Heart left ventricle (tissue), 16 donors: ENCODE results near the gene CEP83. TPM values are rescaled to one million over a fixed set of nuclear protein-coding genes. Genes with fewer than 3 reads are reported as not detected.

ENCODE experiments used
- ATAC-seq, 4 donors: fragments of 200-7000 bp; cut with Tn5 transposase; one replicate each; pipeline ENCODE4 v1.9.1; 2020 to 2022; ENCODE audit warnings: moderate library complexity in 4 of 4, mild to moderate bottlenecking in 3 of 4, moderate number of reproducible peaks in 1 of 4
- DNase-seq, 5 donors: peaks; one replicate each; pipeline ENCODE4 v3.0.0-alpha.2; 2020
- H3K27ac ChIP-seq, 12 donors: fragments of 200-600 bp; sonication (generic) in 4 of 12; one replicate each; pipeline versions ENCODE4 v1.5.0 to v1.8.0; 2016 to 2022; ENCODE audit warnings: mild to moderate bottlenecking in 2 of 12
- H3K27me3 ChIP-seq, 9 donors: fragments of 200-600 bp; sonication (generic) in 2 of 9; one replicate each; pipeline versions ENCODE4 v1.5.1 to v1.8.0; 2016 to 2022; ENCODE audit warnings: mild to moderate bottlenecking in 3 of 9
- H3K36me3 ChIP-seq, 9 donors: fragments of 200-600 bp; sonication (generic) in 2 of 9; one replicate each; pipeline versions ENCODE4 v1.5.0 to v1.8.0; 2018 to 2022; ENCODE audit warnings: mild to moderate bottlenecking in 2 of 9
- H3K4me1 ChIP-seq, 12 donors: fragments of 200-600 bp; sonication (generic) in 4 of 12; one replicate each; pipeline versions ENCODE4 v1.5.0 to v1.8.0; 2016 to 2022; ENCODE audit warnings: mild to moderate bottlenecking in 3 of 12
- H3K4me3 ChIP-seq, 12 donors: fragments of 200-600 bp; sonication (generic) in 4 of 12; one replicate each; pipeline versions ENCODE4 v1.5.0 to v1.8.0; 2017 to 2022; ENCODE audit warnings: mild to moderate bottlenecking in 9 of 12, moderate library complexity in 4 of 12
- H3K9me3 ChIP-seq, 12 donors: fragments of 200-600 bp; sonication (generic) in 4 of 12; one replicate each; pipeline versions ENCODE4 v1.5.0 to v1.8.0; 2016 to 2022; ENCODE audit warnings: mild to moderate bottlenecking in 1 of 12
- CTCF ChIP-seq, 12 donors: fragments of 200-600 bp; sonication (generic) in 4 of 12; IDR thresholded peaks; one replicate each; pipeline versions ENCODE4 v1.5.0 to v1.8.0; 2018 to 2022; ENCODE audit warnings: antibody characterized with exemption in 12 of 12, mild to moderate bottlenecking in 5 of 12
- POLR2A ChIP-seq, 2 donors: fragments of 450-650 bp; IDR thresholded peaks; one replicate each; pipeline ENCODE4 v1.6.1; 2017; ENCODE audit warnings: antibody characterized with exemption in 2 of 2, mild to moderate bottlenecking in 2 of 2, moderate library complexity in 2 of 2
- WGBS, 4 donors: extraction: QIAGEN DNeasy Blood & Tissue Kit in 2 of 4; methylation state at CpG; one replicate each; pipeline versions ENCODE4 v1.1.5 to v1.1.7; 2013 to 2018; 5-methylcytosine and 5-hydroxymethylcytosine counted together
- intact Hi-C, 10 donors: fragments of 100-400 bp; cut with DNase I; formaldehyde crosslinking; loops; one replicate each; pipeline versions ENCODE4 v1.11.1 to v1.14.2; 2022
- polyA plus RNA-seq, 2 donors: library from polyadenylated mRNA; stranded (reverse); fragments of 200-250 nt; gene quantifications; one replicate each; pipeline ENCODE4 v1.2.3, GENCODE V29; 2013
- total RNA-seq, 9 donors: library from RNA; depleted of rRNA in 2 of 9; stranded (reverse); fragments of >200 nt in 2 of 9; fragmentation: NEBNext Ultra II Directional in 3 of 9; extraction: Animal tissue kit (Norgen Biotek cat#: 25700) in 3 of 9; gene quantifications; one replicate each; pipeline versions ENCODE4 v1.1.0 to v1.2.4, GENCODE V29; 2016 to 2023
- donor health status: ischemic (EF 13 %, LVEDD 7.1; RV severe dilation, severe dysfunction).
- donor health status: healthy with polysubstance abuse.
- donor health status: DM: no; HTN: yes; CAD: no.
- donor health status: DM: no; HTN: no; CAD: no.
- donor health status: ischemic (EF 25% LVEDD 6.9; RV normal size, moderate dysfunction).
- donor health status: ischemic (EF 25% LVEDD 5.7; RV mildly dilated, moderate dysfunction).
- donor health status: healthy.
- donor health status: DM: yes; HTN: yes; CAD: no.
- donor health status: ischemic (EF 35%, LVEDD 5.7; RV mildly dilated, moderate dysfunction).
- donor health status: nonischemic (EF 11% LVEDD 7.7; RV severe dilation, severe dysfunction).
- donor health status: DM: yes; HTN: yes; CAD: no.
- donor health status: PGD.
- donor health status: ischemic (EF 29% LVEDD 5.4; RV normal size, mild dysfunction).
- donor health status: nonischemic (EF 23%, LVEDD 6.1; RV moderate dilation, normal function).

Gene CEP83
- total and polyA plus RNA-seq, 11 donors, result 5.4 to 13.4 (median 9.5) TPM

- H3K9me3 ChIP-seq, result peaks cover 0 to 25% (median 2%) of the 10 kb centered on the region in 12 donors
- peaks cover 0 to 50% (median 19%) of the 10 kb centered on the region in 9 donors for H3K36me3 ChIP-seq
- DNase-seq, result no peak
- no peak overlapping the region for H3K4me3 ChIP-seq
- no peaks in the 10 kb centered on the region for H3K27me3 ChIP-seq
- no peak for ATAC-seq
- 97 to 100% (median 99%) methylated on average over 1 of the region's 1 CpG for WGBS, 4 donors
- intact Hi-C loops, result no loop called here
- TF ChIP-seq POLR2A (IDR thresholded peaks at IDR 0.05) (no peak), CTCF (IDR thresholded peaks at IDR 0.05) (no peak)
- H3K27ac ChIP-seq, result no peak overlapping the region
- no peaks in the 10 kb centered on the region for H3K4me1 ChIP-seq
Measured at GRCh38 chr12:94312378-94312777, 147.3 kb downstream of the CEP83 start.

- no peak for ATAC-seq
- H3K4me1 ChIP-seq, result peaks cover 0 to 11% (median 0%) of the 10 kb centered on the region in 12 donors
- H3K9me3 ChIP-seq, result peaks cover 0 to 3% (median 0%) of the 10 kb centered on the region in 12 donors
- TF ChIP-seq CTCF (IDR thresholded peaks at IDR 0.05) (no peak), POLR2A (IDR thresholded peaks at IDR 0.05) (no peak)
- peaks cover 0 to 77% (median 46%) of the 10 kb centered on the region in 9 donors for H3K36me3 ChIP-seq
- H3K27ac ChIP-seq, result no peak overlapping the region
- H3K4me3 ChIP-seq, result no peak overlapping the region
- no peaks in the 10 kb centered on the region for H3K27me3 ChIP-seq
- DNase-seq, result no peak
- WGBS, 4 donors, result 92 to 97% (median 95%) methylated on average over 5 of the region's 5 CpGs
- intact Hi-C loops, result no loop called here
Measured at GRCh38 chr12:94309373-94309772, 150.3 kb downstream of the CEP83 start.

DNA sequence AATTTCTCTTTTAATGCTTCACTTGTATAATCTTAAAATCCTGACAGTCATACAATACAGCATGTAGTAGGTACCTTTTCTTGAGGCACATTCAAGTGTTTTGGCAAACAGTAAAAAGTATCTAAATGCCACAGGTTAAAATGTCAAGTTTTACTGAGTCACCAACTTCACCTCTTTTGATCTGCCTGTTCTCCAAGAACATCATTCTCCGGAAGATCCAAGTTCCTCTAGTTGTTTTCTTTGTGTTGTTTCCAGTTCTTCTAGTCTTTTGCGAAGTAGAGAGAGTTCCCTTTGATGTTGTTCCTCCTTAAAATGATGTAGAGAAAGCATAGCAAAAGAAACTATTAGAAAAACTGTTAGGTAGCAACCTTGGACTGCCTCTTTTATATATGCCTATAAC is 151.1 kb downstream of the CEP83 start:
- peaks cover 0 to 11% (median 0%) of the 10 kb centered on the region in 12 donors for H3K4me1 ChIP-seq
- 66 to 88% (median 75%) methylated on average over 2 of the region's 2 CpGs for WGBS, 4 donors
- H3K27ac ChIP-seq, result no peak overlapping the region
- no peak for TF ChIP-seq POLR2A (IDR thresholded peaks at IDR 0.05)
- TF ChIP-seq CTCF (IDR thresholded peaks at IDR 0.05), result no peak
- intact Hi-C loops, result no loop called here
- no peak for ATAC-seq
- H3K36me3 ChIP-seq, result peaks cover 0 to 85% (median 49%) of the 10 kb centered on the region in 9 donors
- no peak for DNase-seq
- H3K4me3 ChIP-seq, result no peak overlapping the region
- no peaks in the 10 kb centered on the region for H3K27me3 ChIP-seq
- no peaks in the 10 kb centered on the region for H3K9me3 ChIP-seq

DNA sequence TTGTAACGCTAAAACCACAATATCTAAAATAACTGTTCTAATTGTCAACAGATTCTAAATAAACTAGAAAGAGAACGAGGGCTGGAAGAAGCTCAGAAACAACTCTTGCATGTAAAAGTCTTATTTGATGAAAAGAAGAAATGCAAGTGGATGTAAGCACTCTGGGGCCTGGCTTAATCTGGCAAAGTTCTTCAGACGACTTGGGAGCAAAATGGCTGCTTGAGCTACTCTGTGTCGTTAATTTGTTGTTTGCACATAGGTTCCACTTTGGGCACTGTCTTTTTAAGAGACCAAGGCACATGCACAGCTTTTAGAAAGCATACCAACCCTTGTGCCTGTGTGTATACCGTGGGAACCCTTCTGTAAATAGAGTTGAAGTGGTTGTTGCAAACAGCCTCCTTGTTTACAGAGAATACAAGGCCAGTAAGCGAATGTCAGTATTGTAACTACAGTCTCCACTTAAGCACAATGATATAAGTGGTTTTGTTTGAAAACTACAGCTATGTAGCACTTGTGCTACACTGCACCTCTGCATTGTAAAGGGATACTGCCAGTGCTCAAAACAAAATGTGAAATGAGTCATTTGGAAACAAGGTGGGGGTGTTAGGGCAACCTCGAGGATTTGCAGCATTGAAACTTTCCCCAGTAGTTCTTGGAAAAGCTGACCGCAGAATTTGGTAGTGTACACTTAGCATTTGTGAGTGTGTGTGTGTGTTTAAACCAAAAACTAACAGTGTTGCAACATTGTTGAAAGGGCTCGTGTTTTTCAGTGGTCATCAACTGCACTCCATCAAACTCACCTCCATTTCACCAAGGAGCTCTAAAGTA is 154.3 kb downstream of the CEP83 start:
- intact Hi-C loops, result no loop called here
- 72 to 76% (median 74%) methylated on average over 9 of the region's 9 CpGs for WGBS, 4 donors
- Histone ChIP-seq H3K4me3 (no peak overlapping the region), H3K4me1 (peaks cover 0 to 11% (median 0%) of the 10 kb centered on the region in 12 donors), H3K27ac (no peak overlapping the region), H3K27me3 (no peaks in the 10 kb centered on the region), H3K36me3 (peaks cover 0 to 97% (median 57%) of the 10 kb centered on the region in 9 donors), H3K9me3 (no peaks in the 10 kb centered on the region)
- DNase-seq (no peak), ATAC-seq (no peak)
- TF ChIP-seq CTCF (IDR thresholded peaks at IDR 0.05) (no peak), POLR2A (IDR thresholded peaks at IDR 0.05) (no peak)
